Measurements from ENCODE around the gene KANSL2. TPM values are rescaled to one million over a fixed set of nuclear protein-coding genes. Genes with fewer than 3 reads are reported as not detected.
A peak's percentile ranks its signal among the peaks of the same experiment; 100 is the strongest.

Gene KANSL2
- total and polyA plus RNA-seq, 2 of the 4 experiments (the other 2 are of a cell fraction), result 25.2 to 47.5 TPM

GRCh38 chr12:48671231-48671856 is 10.7 kb downstream of the KANSL2 start:
- Histone ChIP-seq H3K4me1 (ENCODE audit: control insufficient read depth, insufficient read depth, low read length) (no peaks in the 10 kb centered on the region; the same call in 1 of the 2 replicates), H3K14ac (replicated peaks; ENCODE audit: low read depth, low read length) (no peak overlapping the region), H3K9me1 (ENCODE audit: insufficient read depth, low read length) (0 out of 2 replicates have a peak, but pooled peaks cover 2% of the 10 kb centered on the region), H2BK15ac (ENCODE audit: low read depth, low read length) (no peak overlapping the region), H2AFZ (replicated peaks; ENCODE audit: low read length, poor library complexity) (no peak overlapping the region), H3K27me3 (ENCODE audit: control insufficient read depth, insufficient read depth, low read length) (no peaks in the 10 kb centered on the region), H3K4ac (ENCODE audit: low read depth, low read length) (no peak overlapping the region), H4K91ac (ENCODE audit: insufficient read depth, low read depth, low read length) (no peak overlapping the region), H3K36me3 (ENCODE audit: control insufficient read depth, insufficient read depth, low read length) (peaks cover 54% of the 10 kb centered on the region), H3K4me3 (ENCODE audit: insufficient read depth, low read depth, low read length) (no peak overlapping the region), H4K20me1 (ENCODE audit: insufficient read depth, low read length) (peaks cover 36% of the 10 kb centered on the region), H2BK120ac (ENCODE audit: low read depth, low read length) (no peak overlapping the region), H3K79me1 (ENCODE audit: low read depth in 1 of 2, low read length in 2 of 2) (peaks cover 31 to 56% of the 10 kb centered on the region in 2 experiments), H4K5ac (ENCODE audit: low read depth, low read length) (no peak overlapping the region), H2BK5ac (ENCODE audit: low read depth, low read length, poor library complexity, severe bottlenecking) (no peak overlapping the region), H3K23ac (ENCODE audit: low read depth, low read length) (no peak overlapping the region), H3K27ac (ENCODE audit: insufficient read depth, low read length) (no peak overlapping the region), H4K8ac (ENCODE audit: low read depth in 2 of 2, low read length in 2 of 2) (no peak overlapping the region), H2AK5ac (ENCODE audit: low read depth, low read length) (no peak overlapping the region), H3K4me2 (ENCODE audit: low read depth, low read length) (peak overlapping the region; percentile 27; the same call in 1 of the 2 replicates), H2BK20ac (ENCODE audit: low read depth, low read length) (no peak overlapping the region), H3K9me3 (ENCODE audit: control insufficient read depth, insufficient read depth, low read length) (no peaks in the 10 kb centered on the region), H3K18ac (ENCODE audit: low read depth, low read length) (no peak overlapping the region), H3K56ac (ENCODE audit: extremely low read depth, insufficient read depth, low read length) (no peak overlapping the region), H2AK9ac (replicated peaks; ENCODE audit: low read depth, low read length, poor library complexity) (no peak overlapping the region), H3K9ac (ENCODE audit: low read depth, low read length) (no peak overlapping the region)
- ChIA-PET POLR2A (ENCODE audit: unreplicated experiment) (interaction anchor here (0.6 kb wide), 1 partner anchor 33 kb away, joined by 5 read pairs; no protein-coding TSS in a partner anchor), CTCF (interaction anchor here (0.6 kb wide), 1 partner anchor 144 kb away, joined by 3 read pairs; no protein-coding TSS in a partner anchor)
- ATAC-seq (ENCODE audit: low read depth) (peak; percentile 74), DNase-seq (peak; percentile 67)
- 93% methylated on average over 5 of the region's 8 CpGs; no CpG with 5 or more reads in 1 of the 2 experiments for WGBS, 2 experiments (ENCODE audit: extremely low coverage in 2 of 2, insufficient read length in 1 of 2)
- in situ Hi-C loops (cut with MboI; ENCODE audit: low sequenced_read_pairs), result no loop called here
- dilution Hi-C loops (cut with HindIII; ENCODE audit: low sequenced_read_pairs, unreplicated experiment), result no loop called here
- intact Hi-C loops (cut with micrococcal nuclease), result no loop called here
- TF ChIP-seq RAD21 (IDR thresholded peaks at IDR 0.05; ENCODE audit: low read length) (no peak), BHLHE40 (IDR thresholded peaks at IDR 0.05; ENCODE audit: low read depth, low read length) (no peak), CHD1 (IDR thresholded peaks at IDR 0.05; ENCODE audit: low read depth, low read length) (no peak), MAFK (IDR thresholded peaks at IDR 0.05; ENCODE audit: low read depth, low read length) (no peak), NFE2L2 (IDR thresholded peaks at IDR 0.05; ENCODE audit: low read depth, low read length) (no peak), MXI1 (IDR thresholded peaks at IDR 0.05; ENCODE audit: borderline replicate concordance, low read depth, low read length) (no peak), FOS (IDR thresholded peaks at IDR 0.05; ENCODE audit: low read depth, low read length) (no peak), POLR2A (IDR thresholded peaks at IDR 0.05; ENCODE audit: low read depth, low read length) (no peak), RFX5 (IDR thresholded peaks at IDR 0.05; ENCODE audit: low read depth, low read length) (no peak)
- BruUV-seq (replicated peaks), result no TSS peak

Data from IMR-90 (cell line).